Measurements from ENCODE around the gene C1orf50. TPM values are rescaled to one million over a fixed set of nuclear protein-coding genes. Genes with fewer than 3 reads are reported as not detected.
"Not testable (repeated sequence)": the region's sequence is repeated elsewhere in the genome, so short reads cannot be mapped to it uniquely, and the experiment has no call there.

The C1orf50 gene
- total RNA-seq, 1 donor, result 5.2 TPM

DNA sequence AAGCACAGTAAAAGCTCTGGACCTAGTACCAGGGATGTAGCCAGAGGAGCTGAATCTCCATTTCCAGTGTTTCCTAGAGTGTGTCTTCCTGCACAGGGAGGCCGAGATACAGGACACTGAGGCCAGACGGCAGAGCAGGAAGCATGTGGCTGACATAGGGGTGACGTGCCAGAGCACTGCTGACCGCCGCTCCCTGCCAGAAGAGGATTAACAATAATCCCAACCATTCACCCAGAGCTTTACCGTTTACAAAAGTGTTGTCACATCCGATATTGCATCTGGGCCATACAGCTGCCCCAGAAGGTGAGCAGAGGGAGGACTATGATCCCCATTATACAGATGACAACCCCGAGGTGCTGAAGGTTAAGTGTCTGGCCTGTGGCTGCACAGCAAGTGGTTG is 21.2 kb upstream of the C1orf50 start:
- TF ChIP-seq, protein P1, sequence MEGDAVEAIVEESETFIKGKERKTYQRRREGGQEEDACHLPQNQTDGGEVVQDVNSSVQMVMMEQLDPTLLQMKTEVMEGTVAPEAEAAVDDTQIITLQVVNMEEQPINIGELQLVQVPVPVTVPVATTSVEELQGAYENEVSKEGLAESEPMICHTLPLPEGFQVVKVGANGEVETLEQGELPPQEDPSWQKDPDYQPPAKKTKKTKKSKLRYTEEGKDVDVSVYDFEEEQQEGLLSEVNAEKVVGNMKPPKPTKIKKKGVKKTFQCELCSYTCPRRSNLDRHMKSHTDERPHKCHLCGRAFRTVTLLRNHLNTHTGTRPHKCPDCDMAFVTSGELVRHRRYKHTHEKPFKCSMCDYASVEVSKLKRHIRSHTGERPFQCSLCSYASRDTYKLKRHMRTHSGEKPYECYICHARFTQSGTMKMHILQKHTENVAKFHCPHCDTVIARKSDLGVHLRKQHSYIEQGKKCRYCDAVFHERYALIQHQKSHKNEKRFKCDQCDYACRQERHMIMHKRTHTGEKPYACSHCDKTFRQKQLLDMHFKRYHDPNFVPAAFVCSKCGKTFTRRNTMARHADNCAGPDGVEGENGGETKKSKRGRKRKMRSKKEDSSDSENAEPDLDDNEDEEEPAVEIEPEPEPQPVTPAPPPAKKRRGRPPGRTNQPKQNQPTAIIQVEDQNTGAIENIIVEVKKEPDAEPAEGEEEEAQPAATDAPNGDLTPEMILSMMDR (IDR thresholded peaks at IDR 0.05; ENCODE audit: insufficient read depth, low read depth, low read length), result no peak
- peak; percentile 42 for DNase-seq (ENCODE audit: low read depth)
- H3K4me3 ChIP-seq (ENCODE audit: low read depth, low read length), result no peak overlapping the region

DNA sequence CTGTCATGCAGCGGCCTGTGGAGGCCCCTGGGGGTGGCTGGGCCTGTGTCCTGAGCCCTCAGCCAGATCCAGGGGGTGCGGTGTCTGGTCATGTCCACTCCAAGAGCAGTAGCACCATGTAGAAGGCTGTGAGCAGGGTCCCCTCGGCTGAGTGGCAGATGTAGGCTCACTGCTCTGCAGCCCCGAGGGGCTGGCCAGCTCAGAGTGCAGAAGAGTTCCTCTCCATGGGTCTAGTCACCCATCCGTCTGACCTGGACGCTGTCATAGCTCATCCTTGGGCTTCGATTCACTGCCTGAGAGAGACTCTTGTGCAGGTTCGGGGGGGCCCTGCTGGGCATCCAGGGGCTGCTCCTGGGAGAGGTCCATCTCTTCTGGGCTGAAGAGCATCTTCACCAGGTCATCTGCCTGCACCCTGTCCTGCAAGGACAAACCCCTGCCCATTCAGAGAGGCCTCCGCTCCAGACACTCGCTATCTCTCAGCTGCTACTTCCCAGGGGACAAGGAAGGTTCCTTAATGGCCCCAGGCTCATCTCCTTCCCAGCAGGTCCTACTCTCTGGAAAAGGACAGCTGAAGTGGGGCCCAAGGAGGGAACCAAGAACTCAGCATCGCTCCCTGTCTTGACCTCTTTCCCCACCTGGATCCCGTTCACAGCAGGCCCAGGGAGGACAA is 20.5 kb upstream of the C1orf50 start:
- no peak for DNase-seq (ENCODE audit: low read depth)
- H3K4me3 ChIP-seq (ENCODE audit: low read depth, low read length), result no peak overlapping the region
- TF ChIP-seq, protein P1 (IDR thresholded peaks at IDR 0.05; ENCODE audit: insufficient read depth, low read depth, low read length), result no peak

DNA sequence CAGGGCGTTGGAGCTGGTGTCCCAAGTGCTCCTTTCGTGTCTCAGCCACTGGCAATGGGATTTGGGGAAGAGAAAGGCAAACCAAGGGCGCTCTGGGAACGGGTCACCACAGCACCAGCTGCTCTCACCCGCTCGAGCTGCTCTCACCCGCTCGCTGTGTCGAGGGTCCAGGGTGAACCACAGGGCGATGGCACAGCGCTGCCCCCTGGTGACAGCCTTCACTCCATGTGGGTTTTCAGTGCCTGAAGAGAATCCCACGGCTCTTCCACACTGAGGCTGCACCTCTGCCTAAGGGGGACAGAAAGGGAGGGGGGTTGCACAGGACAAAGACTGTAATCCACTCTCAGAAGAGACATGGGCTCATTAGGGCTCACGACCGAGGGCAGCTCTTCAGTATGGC is 19.9 kb upstream of the C1orf50 start:
- DNase-seq (ENCODE audit: low read depth), result no peak
- H3K4me3 ChIP-seq (ENCODE audit: low read depth, low read length), result no peak overlapping the region
- TF ChIP-seq, protein P1 (IDR thresholded peaks at IDR 0.05; ENCODE audit: insufficient read depth, low read depth, low read length), result peak; percentile 66

DNA sequence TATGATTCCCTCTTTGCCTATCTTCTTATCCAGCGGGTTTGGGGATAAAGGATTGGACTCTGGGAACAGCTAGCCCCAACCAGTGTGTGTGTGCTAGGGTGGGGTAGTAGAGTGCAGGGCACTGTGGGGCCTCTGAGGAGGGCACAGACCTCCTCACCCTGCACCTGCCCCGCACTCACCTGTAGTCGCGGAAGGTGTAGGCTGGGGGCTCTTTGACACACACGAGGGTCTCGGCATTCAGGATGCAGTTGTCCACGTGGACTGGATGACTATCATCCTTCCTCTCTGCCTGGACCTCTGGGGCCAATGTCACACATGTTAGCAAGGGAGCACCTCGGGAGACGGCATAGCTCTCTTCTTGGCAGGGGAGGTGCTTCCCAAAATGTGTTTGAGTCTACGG is 19.0 kb upstream of the C1orf50 start:
- no peak overlapping the region for H3K4me3 ChIP-seq (ENCODE audit: low read depth, low read length)
- no peak for DNase-seq (ENCODE audit: low read depth)
- TF ChIP-seq, protein P1 (IDR thresholded peaks at IDR 0.05; ENCODE audit: insufficient read depth, low read depth, low read length), result no peak

DNA sequence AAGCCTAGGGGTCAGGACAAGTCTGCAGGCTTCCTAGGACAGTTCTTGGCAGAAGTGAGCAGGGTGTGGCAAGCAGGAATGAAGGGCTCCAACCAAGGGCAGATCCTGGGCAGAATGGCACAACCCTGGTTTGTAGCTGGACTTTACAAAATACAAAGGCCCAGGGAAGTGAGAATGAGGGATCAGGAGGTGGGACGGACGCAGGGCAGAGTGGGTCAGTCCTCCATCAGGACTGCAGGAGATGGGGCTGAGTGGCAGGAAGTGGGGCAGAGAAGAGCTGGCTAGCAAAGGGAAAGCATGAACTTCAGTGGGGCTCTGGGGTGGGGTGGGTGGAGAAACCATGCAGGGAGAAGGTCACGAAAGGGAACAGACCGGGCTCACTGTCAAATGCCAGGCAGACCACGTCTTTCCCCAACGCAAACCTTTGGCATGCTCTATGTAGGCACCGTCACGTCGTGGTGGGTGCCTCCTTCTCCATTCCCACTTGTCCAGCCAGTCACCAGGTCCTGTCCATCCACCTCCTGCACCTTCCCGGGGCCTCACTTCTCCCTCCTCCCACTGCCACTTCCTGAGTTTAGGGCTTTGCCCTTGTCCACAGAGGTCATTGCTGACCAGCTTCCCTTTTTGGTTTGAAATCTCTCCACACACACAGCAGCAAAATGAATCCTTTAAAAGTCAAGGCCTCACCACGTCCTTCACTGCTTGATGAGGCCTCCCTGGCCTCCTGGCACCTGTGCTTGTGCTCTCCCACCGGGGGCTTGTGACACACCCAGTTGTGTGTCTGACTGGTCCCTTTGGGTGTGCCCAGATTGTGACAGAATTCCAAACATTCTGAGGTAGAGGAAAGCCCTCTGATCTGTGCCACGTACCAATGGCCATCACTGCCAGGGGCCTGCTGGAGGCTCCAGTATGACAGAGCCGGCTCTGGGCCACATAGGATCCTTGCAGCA is 18.3 kb upstream of the C1orf50 start:
- H3K4me3 ChIP-seq (ENCODE audit: low read depth, low read length), result no peak overlapping the region
- TF ChIP-seq, protein P1 (IDR thresholded peaks at IDR 0.05; ENCODE audit: insufficient read depth, low read depth, low read length), result no peak
- no peak for DNase-seq (ENCODE audit: low read depth)

DNA sequence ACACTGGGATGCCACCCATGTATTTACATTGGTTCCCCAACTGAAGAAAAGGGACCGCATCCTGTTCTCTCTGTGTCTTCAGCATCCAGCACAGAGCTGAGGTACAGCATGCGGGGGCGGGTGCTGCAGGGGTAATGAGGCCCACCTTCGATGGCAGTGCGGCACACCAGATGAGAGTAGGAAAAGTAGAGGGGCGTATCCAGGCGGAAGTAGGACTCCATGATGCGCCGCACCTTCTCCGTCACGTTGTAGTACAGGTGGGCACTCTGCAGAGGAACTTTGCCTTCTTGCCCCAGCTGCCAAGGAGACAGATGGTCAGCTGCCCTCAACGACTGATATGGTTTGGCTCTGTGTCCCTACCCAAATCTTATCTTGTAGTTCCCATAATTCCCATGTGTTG is 17.0 kb upstream of the C1orf50 start:
- no peak overlapping the region for H3K4me3 ChIP-seq (ENCODE audit: low read depth, low read length)
- TF ChIP-seq, protein P1 (IDR thresholded peaks at IDR 0.05; ENCODE audit: insufficient read depth, low read depth, low read length), result no peak
- DNase-seq (ENCODE audit: low read depth), result no peak

DNA sequence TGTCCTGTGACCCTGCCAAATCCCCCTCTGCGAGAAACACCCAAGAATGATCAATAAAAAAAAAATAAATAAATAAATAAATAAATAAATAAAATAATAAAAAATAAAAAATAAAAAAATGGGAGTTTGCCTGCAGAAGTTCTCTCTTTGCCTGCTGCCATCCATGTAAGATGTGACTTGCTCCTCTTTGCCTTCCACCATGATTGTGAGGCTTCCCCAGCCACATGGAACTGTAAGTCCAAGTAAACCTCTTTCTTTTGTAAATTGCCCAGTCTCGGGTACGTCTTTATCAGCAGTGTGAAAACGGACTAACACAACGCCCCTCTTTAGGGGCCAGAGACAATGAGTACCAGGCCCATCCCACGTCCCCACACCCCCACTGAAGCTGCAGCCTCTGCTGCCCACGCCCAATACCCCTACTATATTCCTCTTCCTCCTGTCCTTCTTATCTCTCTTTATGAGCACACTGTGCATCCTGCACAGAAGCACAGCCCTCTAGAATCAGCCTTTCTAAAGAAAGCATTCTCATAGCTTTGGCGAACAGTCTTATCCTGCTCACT is 15.5 kb upstream of the C1orf50 start:
- not testable (repeated sequence) for DNase-seq (ENCODE audit: low read depth); H3K4me3 ChIP-seq (ENCODE audit: low read depth, low read length)

Measured in fibroblast of villous mesenchyme (primary cell).